PC-3 (cell line): ENCODE measurements around the gene ZNF385B. TPM values are rescaled to one million over a fixed set of nuclear protein-coding genes. Genes with fewer than 3 reads are reported as not detected.
A peak's percentile ranks its signal among the peaks of the same experiment; 100 is the strongest.

Source experiments
- ATAC-seq: fragments of 200-7000 bp; cut with Tn5 transposase; 2 replicates; pipeline ENCODE4 v1.9.1; 2020; ENCODE audit warnings: mild to moderate bottlenecking, moderate library complexity
- BruUV-seq: library from RNA; stranded (reverse); fragments of 400-500 nt; replicated peaks from 2 replicates; lab custom pipeline; 2021; lab: Mats Ljungman, UMichigan
- CTCF ChIA-PET: fragments of 300-600 bp; sonication (Branson Sonifier 250); formaldehyde crosslinking; loops from one replicate; lab custom pipeline; 2022; ENCODE audit warnings: antibody characterized with exemption; lab: Charles Lee
- POLR2A ChIA-PET: fragments of 300-600 bp; sonication (Branson Sonifier 250); formaldehyde crosslinking; loops from one replicate; lab custom pipeline; 2022; ENCODE audit warnings: antibody characterized with exemption; ENCODE audit not compliant: unreplicated experiment; lab: Charles Lee
- DNase-seq: peaks from one replicate; pipeline ENCODE4 v3.0.0-alpha.2; 2015
- H2AFZ ChIP-seq: fragments of 300-600 bp; sonication (generic); 2 replicates; pipeline ENCODE4 v1.6.0; 2016; ENCODE audit warnings: antibody characterized with exemption, low read length
- H3F3A ChIP-seq: fragments of 300-600 bp; sonication (generic); one replicate; pipeline ENCODE4 v1.6.0; 2017; ENCODE audit warnings: antibody characterized with exemption, low read length, control low read depth, mild to moderate bottlenecking; ENCODE audit not compliant: unreplicated experiment
- H3K27ac ChIP-seq: fragments of 300-600 bp; sonication (generic); 2 replicates; pipeline ENCODE4 v1.5.1; 2016; ENCODE audit warnings: mild to moderate bottlenecking, low read length
- H3K27me3 ChIP-seq: fragments of 300-600 bp; sonication (generic); 2 replicates; pipeline ENCODE4 v1.6.1; 2016; ENCODE audit warnings: low read length, mixed read lengths
- H3K36me3 ChIP-seq: fragments of 300-600 bp; sonication (generic); 2 replicates; pipeline ENCODE4 v1.6.1; 2016; ENCODE audit warnings: low read depth, mixed run types, low read length, mixed read lengths
- H3K4me1 ChIP-seq: fragments of 300-600 bp; sonication (generic); 2 replicates; pipeline ENCODE4 v1.5.1; 2016; ENCODE audit warnings: low read length; ENCODE audit not compliant: insufficient read depth
- H3K4me2 ChIP-seq: fragments of 300-600 bp; sonication (generic); 2 replicates; pipeline ENCODE4 v1.6.0; 2016; ENCODE audit warnings: low read length
- H3K4me3 ChIP-seq: fragments of 300-600 bp; sonication (generic); 2 replicates; pipeline ENCODE4 v1.5.1; 2016; ENCODE audit warnings: mild to moderate bottlenecking, low read length, mixed read lengths
- H3K79me2 ChIP-seq: fragments of 300-600 bp; sonication (generic); 2 replicates; pipeline ENCODE4 v1.6.1; 2017; ENCODE audit warnings: low read length, mixed read lengths
- H3K9ac ChIP-seq: fragments of 300-600 bp; sonication (generic); 2 replicates; pipeline ENCODE4 v1.6.0; 2016; ENCODE audit warnings: mild to moderate bottlenecking, low read length
- H3K9me2 ChIP-seq: fragments of 300-600 bp; sonication (generic); replicated peaks from 2 replicates; pipeline ENCODE4 v1.6.1; 2016; ENCODE audit warnings: mixed run types, low read length, mixed read lengths
- H3K9me3 ChIP-seq: fragments of 300-600 bp; sonication (generic); 2 replicates; pipeline ENCODE4 v1.6.1; 2016; ENCODE audit warnings: low read length, mixed read lengths
- H4K20me1 ChIP-seq: fragments of 300-600 bp; sonication (generic); 2 replicates; pipeline ENCODE4 v1.6.1; 2016; ENCODE audit warnings: low read length, mixed read lengths
- EZH2 ChIP-seq: fragments of 300-600 bp; sonication (generic); IDR thresholded peaks from one replicate; pipeline ENCODE4 v1.6.1; 2017; ENCODE audit warnings: antibody characterized with exemption, mild to moderate bottlenecking, low read length; ENCODE audit not compliant: unreplicated experiment
- EZH2phosphoT487 ChIP-seq: fragments of 300-600 bp; sonication (generic); IDR thresholded peaks from 2 replicates; pipeline ENCODE4 v1.6.1; 2018; ENCODE audit warnings: mild to moderate bottlenecking, antibody characterized with exemption, low read length, borderline replicate concordance
- intact Hi-C: fragments of 100-400 bp; cut with micrococcal nuclease; formaldehyde crosslinking; loops from 2 replicates; pipeline ENCODE4 v1.9.0; 2023
- total RNA-seq: library from RNA; depleted of rRNA; stranded (reverse); fragments of >200 nt; gene quantifications from 2 replicates; pipeline ENCODE4 v1.2.3, GENCODE V29; 2014
- TF ChIP-seq, protein P1 (sequence below): fragments of 300-600 bp; sonication (generic); conservative IDR thresholded peaks from 2 replicates; pipeline ENCODE4 v1.5.1; 2017; ENCODE audit warnings: antibody characterized with exemption, low read depth, mild to moderate bottlenecking, low read length

ZNF385B gene
- total RNA-seq, 1 experiment from 2014 or later, result 2.4 TPM

DNA sequence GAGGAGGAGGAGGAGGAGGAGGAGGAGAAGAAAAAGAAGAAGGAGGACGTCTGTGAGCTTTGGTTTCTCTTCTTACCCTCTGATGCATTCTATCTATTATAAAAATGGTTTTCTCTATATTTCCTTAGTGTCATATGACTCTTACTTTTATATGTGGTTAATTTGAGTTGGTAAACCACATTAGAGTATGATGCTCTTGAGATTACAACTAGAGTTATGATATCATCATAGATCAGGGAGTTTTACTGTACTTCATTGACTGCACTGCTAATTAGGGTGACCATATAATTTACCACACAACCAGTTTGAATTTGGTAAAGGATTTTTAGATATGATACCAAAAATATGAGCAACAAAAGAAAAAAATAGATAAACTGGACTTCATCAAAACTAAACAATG lies 166.4 kb downstream of the ZNF385B start:
- no peak overlapping the region for H3K4me2 ChIP-seq
- H4K20me1 ChIP-seq, result no peaks in the 10 kb centered on the region
- peaks cover 28% of the 10 kb centered on the region for H3K4me1 ChIP-seq
- no peak overlapping the region for H3K4me3 ChIP-seq
- intact Hi-C loops, result no loop called here
- no peaks in the 10 kb centered on the region for H3K79me2 ChIP-seq
- no peak overlapping the region for H3K27ac ChIP-seq
- no peaks in the 10 kb centered on the region for H3K9me3 ChIP-seq
- no peak for TF ChIP-seq EZH2phosphoT487
- TF ChIP-seq, protein P1, sequence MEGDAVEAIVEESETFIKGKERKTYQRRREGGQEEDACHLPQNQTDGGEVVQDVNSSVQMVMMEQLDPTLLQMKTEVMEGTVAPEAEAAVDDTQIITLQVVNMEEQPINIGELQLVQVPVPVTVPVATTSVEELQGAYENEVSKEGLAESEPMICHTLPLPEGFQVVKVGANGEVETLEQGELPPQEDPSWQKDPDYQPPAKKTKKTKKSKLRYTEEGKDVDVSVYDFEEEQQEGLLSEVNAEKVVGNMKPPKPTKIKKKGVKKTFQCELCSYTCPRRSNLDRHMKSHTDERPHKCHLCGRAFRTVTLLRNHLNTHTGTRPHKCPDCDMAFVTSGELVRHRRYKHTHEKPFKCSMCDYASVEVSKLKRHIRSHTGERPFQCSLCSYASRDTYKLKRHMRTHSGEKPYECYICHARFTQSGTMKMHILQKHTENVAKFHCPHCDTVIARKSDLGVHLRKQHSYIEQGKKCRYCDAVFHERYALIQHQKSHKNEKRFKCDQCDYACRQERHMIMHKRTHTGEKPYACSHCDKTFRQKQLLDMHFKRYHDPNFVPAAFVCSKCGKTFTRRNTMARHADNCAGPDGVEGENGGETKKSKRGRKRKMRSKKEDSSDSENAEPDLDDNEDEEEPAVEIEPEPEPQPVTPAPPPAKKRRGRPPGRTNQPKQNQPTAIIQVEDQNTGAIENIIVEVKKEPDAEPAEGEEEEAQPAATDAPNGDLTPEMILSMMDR, result no peak
- TF ChIP-seq EZH2, result no peak
- CTCF ChIA-PET, result no interaction called here
- no TSS peak for BruUV-seq
- DNase-seq (no peak), ATAC-seq (no peak)
- H3K9ac ChIP-seq, result no peak overlapping the region
- H3K27me3 ChIP-seq, result no peaks in the 10 kb centered on the region
- no peaks in the 10 kb centered on the region for H3F3A ChIP-seq
- H2AFZ ChIP-seq, result no peak overlapping the region
- H3K36me3 ChIP-seq, result no peaks in the 10 kb centered on the region
- H3K9me2 ChIP-seq, result no peaks in the 10 kb centered on the region
- POLR2A ChIA-PET, result no interaction called here

DNA sequence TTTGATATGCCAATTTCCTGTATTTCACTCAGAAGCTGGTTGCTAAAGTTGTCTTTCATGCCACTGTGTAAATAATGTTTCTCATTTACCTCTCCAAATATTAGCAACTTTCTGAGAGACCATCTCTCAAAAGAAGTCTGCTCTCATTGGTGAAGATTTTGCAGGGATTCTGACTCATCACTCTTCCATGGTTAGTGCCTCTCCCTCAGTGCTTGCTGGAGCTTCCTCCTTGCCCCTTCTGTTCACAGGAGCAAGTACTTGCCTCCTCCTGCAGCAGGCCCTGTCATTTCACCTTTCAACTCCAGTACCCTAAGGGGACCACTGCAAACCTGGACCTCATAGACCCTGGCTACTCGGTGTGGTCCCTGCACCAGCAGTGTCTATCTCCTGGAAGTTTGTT lies 168.8 kb downstream of the ZNF385B start:
- Histone ChIP-seq H3K27ac (peak overlapping the region; percentile 35), H3K9ac (no peak overlapping the region), H3K9me2 (no peaks in the 10 kb centered on the region), H3K4me1 (peaks cover 28% of the 10 kb centered on the region), H3K4me2 (peak overlapping the region; percentile 22; the same call in 1 of the 2 replicates), H2AFZ (no peak overlapping the region), H3K27me3 (no peaks in the 10 kb centered on the region), H3K36me3 (no peaks in the 10 kb centered on the region), H3K4me3 (no peak overlapping the region), H3K9me3 (no peaks in the 10 kb centered on the region), H3K79me2 (no peaks in the 10 kb centered on the region), H4K20me1 (no peaks in the 10 kb centered on the region), H3F3A (no peaks in the 10 kb centered on the region)
- intact Hi-C loops, result no loop called here
- POLR2A ChIA-PET, result no interaction called here
- TF ChIP-seq EZH2phosphoT487 (no peak), EZH2 (no peak)
- TF ChIP-seq, protein P1, result no peak
- CTCF ChIA-PET, result no interaction called here
- peak; percentile 56 for DNase-seq
- ATAC-seq, result peak; percentile 55
- BruUV-seq, result no TSS peak

DNA sequence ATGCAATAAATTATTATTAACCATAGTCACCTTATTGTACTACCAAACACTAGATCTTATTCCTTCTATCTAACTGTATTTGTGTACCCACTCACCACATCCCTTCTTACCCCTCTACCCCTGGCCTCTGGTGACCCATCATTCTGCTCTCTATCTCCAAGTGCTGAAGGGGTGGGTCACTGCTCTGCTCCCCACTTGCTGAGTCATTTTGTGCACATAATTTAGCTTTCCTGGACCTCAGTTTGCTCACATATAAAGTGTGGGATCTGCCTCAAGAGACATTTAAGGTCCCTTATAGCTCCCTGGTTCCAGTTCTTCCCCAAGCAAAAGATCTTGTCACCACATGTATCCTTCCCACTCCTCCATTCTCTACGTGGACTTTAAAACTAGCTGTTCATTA lies 169.4 kb downstream of the ZNF385B start:
- CTCF ChIA-PET, result no interaction called here
- no TSS peak for BruUV-seq
- ATAC-seq, result no peak

More for the DNA sequence above, 169.4 kb downstream of the ZNF385B start:
- H4K20me1 ChIP-seq, result no peaks in the 10 kb centered on the region
- no peaks in the 10 kb centered on the region for H3K9me3 ChIP-seq
- no peaks in the 10 kb centered on the region for H3K79me2 ChIP-seq
- H3K4me2 ChIP-seq, result peak overlapping the region; percentile 22
- no peak for DNase-seq
- H3K9me2 ChIP-seq, result no peaks in the 10 kb centered on the region
- POLR2A ChIA-PET, result no interaction called here
- H3K4me3 ChIP-seq, result no peak overlapping the region
- no peak overlapping the region for H2AFZ ChIP-seq
- peak overlapping the region; percentile 35 for H3K27ac ChIP-seq
- no peaks in the 10 kb centered on the region for H3K36me3 ChIP-seq
- no peak overlapping the region for H3K9ac ChIP-seq
- H3K27me3 ChIP-seq, result no peaks in the 10 kb centered on the region
- H3F3A ChIP-seq, result no peaks in the 10 kb centered on the region
- peaks cover 32% of the 10 kb centered on the region for H3K4me1 ChIP-seq
- no peak for TF ChIP-seq EZH2phosphoT487
- no peak for TF ChIP-seq EZH2
- intact Hi-C loops, result no loop called here
